OCI-LY7 (cell line): ENCODE data around the gene UBE2G1. TPM values are rescaled to one million over a fixed set of nuclear protein-coding genes. Genes with fewer than 3 reads are reported as not detected.
A peak's percentile ranks its signal among the peaks of the same experiment; 100 is the strongest.

Experiments
- BruUV-seq: library from RNA; stranded (reverse); fragments of 400-500 nt; replicated peaks from 2 replicates; lab custom pipeline; 2021; lab: Mats Ljungman, UMichigan
- CTCF ChIA-PET: fragments of 300-600 bp; sonication (Branson Sonifier 250); formaldehyde crosslinking; loops from one replicate; lab custom pipeline; 2022; ENCODE audit warnings: antibody characterized with exemption; ENCODE audit not compliant: unreplicated experiment; lab: Charles Lee
- POLR2A ChIA-PET: fragments of 300-600 bp; sonication (Branson Sonifier 250); formaldehyde crosslinking; loops from one replicate; lab custom pipeline; 2022; ENCODE audit warnings: antibody characterized with exemption; lab: Charles Lee
- DNase-seq: peaks from one replicate; pipeline ENCODE4 v3.0.0-alpha.2; 2015; ENCODE audit warnings: low spot score
- H2AFZ ChIP-seq: fragments of 200-600 bp; sonication (generic), shearing (Covaris generic); 2 replicates; pipeline ENCODE4 v1.6.1; 2014; ENCODE audit warnings: mild to moderate bottlenecking, antibody characterized with exemption, low read length, moderate library complexity
- H3K27ac ChIP-seq: fragments of 200-600 bp; sonication (generic); 2 replicates; pipeline ENCODE4 v1.5.1; 2014; ENCODE audit warnings: mixed run types, low read depth, mild to moderate bottlenecking, moderate library complexity, low read length, inconsistent platforms; ENCODE audit not compliant: poor library complexity, severe bottlenecking
- H3K36me3 ChIP-seq: fragments of 200-600 bp; sonication (generic); 2 replicates; pipeline ENCODE4 v1.6.1; 2014; ENCODE audit warnings: mild to moderate bottlenecking, antibody characterized with exemption, low read length, moderate library complexity, mixed read lengths; ENCODE audit not compliant: insufficient read depth
- H3K4me1 ChIP-seq: fragments of 200-600 bp; sonication (generic); 2 replicates; pipeline ENCODE4 v1.5.1; 2014; ENCODE audit warnings: mild to moderate bottlenecking, low read length; ENCODE audit not compliant: insufficient read depth, poor library complexity, severe bottlenecking
- H3K4me2 ChIP-seq: fragments of 200-600 bp; sonication (generic); 2 replicates; pipeline ENCODE4 v1.6.1; 2014; ENCODE audit warnings: mild to moderate bottlenecking, low read length
- H3K4me3 ChIP-seq: fragments of 200-600 bp; sonication (generic); 2 replicates; pipeline ENCODE4 v1.5.1; 2014; ENCODE audit warnings: mild to moderate bottlenecking, low read depth, low read length; ENCODE audit not compliant: poor library complexity, severe bottlenecking
- H3K79me2 ChIP-seq: fragments of 200-600 bp; sonication (generic); 2 replicates; pipeline ENCODE4 v1.6.1; 2016; ENCODE audit warnings: low read depth, mild to moderate bottlenecking, low read length, moderate library complexity, mixed read lengths; ENCODE audit not compliant: insufficient read depth
- H3K9me2 ChIP-seq: fragments of 200-600 bp; sonication (generic); 2 replicates; pipeline ENCODE4 v1.6.1; 2016; ENCODE audit warnings: mild to moderate bottlenecking, low read length, mixed read lengths; ENCODE audit not compliant: insufficient read depth
- H3K9me3 ChIP-seq: fragments of 200-600 bp; sonication (generic); 2 replicates; pipeline ENCODE4 v1.6.1; 2014; ENCODE audit warnings: mild to moderate bottlenecking, mixed run types, low read length, mixed read lengths
- H4K20me1 ChIP-seq: fragments of 200-600 bp; sonication (generic); 2 replicates; pipeline ENCODE4 v1.6.1; 2014; ENCODE audit warnings: mild to moderate bottlenecking, antibody characterized with exemption, low read length, moderate library complexity, mixed read lengths; ENCODE audit not compliant: insufficient read depth
- EZH2phosphoT487 ChIP-seq: fragments of 200-600 bp; sonication (generic); IDR thresholded peaks from 2 replicates; pipeline ENCODE4 v1.6.1; 2018; ENCODE audit warnings: low read depth, borderline replicate concordance, mild to moderate bottlenecking, mixed run types, antibody characterized with exemption, low read length, moderate library complexity, mixed read lengths
- intact Hi-C: fragments of 100-400 bp; cut with micrococcal nuclease; formaldehyde crosslinking; loops from one replicate; pipeline ENCODE4 v1.10.0; 2022; ENCODE audit not compliant: unreplicated experiment
- total RNA-seq, 2 experiments: library from RNA; depleted of rRNA in 1 of 2; stranded (reverse); fragments of >200 nt in 1 of 2; shearing (Covaris generic) in 1 of 2; gene quantifications; 2 replicates each; pipeline ENCODE4 v1.2.3, GENCODE V29; 2014 to 2022
- TF ChIP-seq, protein P1 (sequence below): fragments of 200-600 bp; sonication (generic); conservative IDR thresholded peaks from 2 replicates; pipeline ENCODE4 v1.5.1; 2014; ENCODE audit warnings: mild to moderate bottlenecking, antibody characterized with exemption, low read length, moderate library complexity, mixed read lengths

Gene UBE2G1
- total RNA-seq, 2 experiments from 2014 or later = 115 to 216 TPM

DNA sequence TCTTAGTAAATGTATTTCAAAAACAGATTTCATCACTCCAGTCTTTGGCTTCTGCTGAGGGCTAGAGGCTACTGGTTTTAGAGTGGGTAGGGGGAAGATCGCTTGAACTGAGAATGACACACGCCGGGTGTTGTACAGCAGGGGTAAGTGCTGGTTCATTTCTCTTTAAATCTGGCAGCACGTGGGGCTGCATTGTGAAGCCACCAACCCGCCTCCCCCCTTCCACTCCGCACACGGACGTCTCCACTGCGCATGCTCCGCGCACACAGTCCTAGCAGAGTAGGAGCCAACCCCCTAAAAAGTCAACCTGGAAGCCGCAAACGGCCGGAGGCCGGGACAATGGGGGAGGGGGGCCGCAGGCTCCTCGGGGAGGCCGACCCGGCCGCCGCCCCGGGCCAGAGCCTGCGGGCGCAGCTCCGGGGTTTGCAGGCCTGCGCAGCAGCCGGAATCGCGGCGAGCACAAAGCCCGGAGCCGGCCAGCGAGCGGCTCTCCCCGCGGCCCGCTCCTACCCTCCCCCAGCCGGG is 1.3 kb downstream of the UBE2G1 start:
- H3K9me2 ChIP-seq = no peaks in the 10 kb centered on the region
- H3K79me2 ChIP-seq = peaks cover 62% of the 10 kb centered on the region
- peaks cover 70% of the 10 kb centered on the region for H3K4me1 ChIP-seq
- H3K4me3 ChIP-seq = peak overlapping the region; percentile 98
- intact Hi-C loops = loop anchor here (5.0 to 10.0 kb wide), 4 partner anchors 68 to 830 kb away; partner anchors contain the start of genes ANKFY1, ATP2A3 and ZNF594
- H4K20me1 ChIP-seq = peaks cover 12% of the 10 kb centered on the region; the same call in 1 of the 2 replicates
- H3K4me2 ChIP-seq = peak overlapping the region; percentile 85
- POLR2A ChIA-PET = no interaction called here
- no peak for TF ChIP-seq EZH2phosphoT487
- TF ChIP-seq, protein P1, sequence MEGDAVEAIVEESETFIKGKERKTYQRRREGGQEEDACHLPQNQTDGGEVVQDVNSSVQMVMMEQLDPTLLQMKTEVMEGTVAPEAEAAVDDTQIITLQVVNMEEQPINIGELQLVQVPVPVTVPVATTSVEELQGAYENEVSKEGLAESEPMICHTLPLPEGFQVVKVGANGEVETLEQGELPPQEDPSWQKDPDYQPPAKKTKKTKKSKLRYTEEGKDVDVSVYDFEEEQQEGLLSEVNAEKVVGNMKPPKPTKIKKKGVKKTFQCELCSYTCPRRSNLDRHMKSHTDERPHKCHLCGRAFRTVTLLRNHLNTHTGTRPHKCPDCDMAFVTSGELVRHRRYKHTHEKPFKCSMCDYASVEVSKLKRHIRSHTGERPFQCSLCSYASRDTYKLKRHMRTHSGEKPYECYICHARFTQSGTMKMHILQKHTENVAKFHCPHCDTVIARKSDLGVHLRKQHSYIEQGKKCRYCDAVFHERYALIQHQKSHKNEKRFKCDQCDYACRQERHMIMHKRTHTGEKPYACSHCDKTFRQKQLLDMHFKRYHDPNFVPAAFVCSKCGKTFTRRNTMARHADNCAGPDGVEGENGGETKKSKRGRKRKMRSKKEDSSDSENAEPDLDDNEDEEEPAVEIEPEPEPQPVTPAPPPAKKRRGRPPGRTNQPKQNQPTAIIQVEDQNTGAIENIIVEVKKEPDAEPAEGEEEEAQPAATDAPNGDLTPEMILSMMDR = no peak
- DNase-seq = peak; percentile 97
- no peak overlapping the region for H2AFZ ChIP-seq
- no peaks in the 10 kb centered on the region for H3K9me3 ChIP-seq
- CTCF ChIA-PET = no interaction called here
- H3K27ac ChIP-seq = peak overlapping the region; percentile 89
- peaks cover 54% of the 10 kb centered on the region for H3K36me3 ChIP-seq
- no TSS peak for BruUV-seq

DNA sequence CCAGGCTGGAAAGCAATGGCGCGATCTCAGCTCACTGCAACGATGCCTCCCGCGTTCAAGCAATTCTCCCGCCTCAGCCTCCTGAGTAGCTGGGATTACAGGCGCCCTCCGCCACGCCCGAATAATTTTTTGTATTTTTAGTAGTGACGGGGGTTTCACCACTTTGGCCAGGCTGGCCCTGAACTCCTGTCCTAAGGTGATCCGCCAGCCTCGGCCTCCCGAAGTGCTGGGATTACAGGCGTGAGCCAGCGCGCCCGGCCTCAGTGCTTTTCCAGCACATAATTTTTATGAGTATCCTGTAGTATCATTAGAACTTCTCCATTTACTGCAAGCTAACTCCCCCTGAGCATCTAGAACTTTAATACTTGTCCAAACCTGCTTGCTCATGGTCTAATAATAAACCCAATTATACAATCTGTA is 1.8 kb downstream of the UBE2G1 start:
- Histone ChIP-seq H3K79me2 (peaks cover 67% of the 10 kb centered on the region), H4K20me1 (peaks cover 12% of the 10 kb centered on the region; the same call in 1 of the 2 replicates), H3K4me2 (peak overlapping the region; percentile 85), H3K4me3 (peak overlapping the region; percentile 98), H2AFZ (no peak overlapping the region), H3K36me3 (peaks cover 58% of the 10 kb centered on the region), H3K9me3 (no peaks in the 10 kb centered on the region), H3K9me2 (no peaks in the 10 kb centered on the region), H3K4me1 (peaks cover 70% of the 10 kb centered on the region), H3K27ac (peak overlapping the region; percentile 89)
- DNase-seq = no peak
- TSS peak; percentile 26 for BruUV-seq
- ChIA-PET POLR2A (no interaction called here), CTCF (no interaction called here)
- TF ChIP-seq EZH2phosphoT487 = no peak
- TF ChIP-seq, protein P1 = no peak
- intact Hi-C loops = loop anchor here (5.0 to 10.0 kb wide), 4 partner anchors 67 to 830 kb away; partner anchors contain the start of genes ANKFY1, ATP2A3 and ZNF594

DNA sequence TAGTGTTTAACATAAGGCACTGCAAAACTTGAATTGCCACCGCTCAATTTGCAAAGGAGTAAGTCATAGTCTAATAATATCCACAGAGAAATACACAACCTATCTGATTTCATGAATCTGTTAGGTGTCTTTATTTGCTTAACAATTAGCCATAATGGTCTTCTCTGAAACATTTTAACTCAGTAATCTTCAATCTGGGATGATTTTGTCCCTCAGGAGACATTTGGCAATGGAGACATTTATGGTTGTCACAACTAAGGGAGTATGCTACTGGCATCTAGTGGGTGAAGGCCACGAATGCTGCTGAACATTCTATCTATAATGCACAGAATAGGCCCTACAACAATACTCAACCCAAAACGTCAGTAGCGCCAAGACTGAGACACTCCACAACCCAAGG is 4.3 kb downstream of the UBE2G1 start:
- TF ChIP-seq, protein P1 = peak; percentile 67
- no peak for TF ChIP-seq EZH2phosphoT487
- peak overlapping the region; percentile 61 for H3K4me2 ChIP-seq
- no peaks in the 10 kb centered on the region for H3K9me2 ChIP-seq
- H3K4me3 ChIP-seq = peak overlapping the region; percentile 98
- BruUV-seq = no TSS peak
- CTCF ChIA-PET = no interaction called here
- peaks cover 64% of the 10 kb centered on the region for H3K4me1 ChIP-seq
- POLR2A ChIA-PET = no interaction called here
- no peaks in the 10 kb centered on the region; the same call in 1 of the 2 replicates for H3K9me3 ChIP-seq
- peak; percentile 61 for DNase-seq
- H3K79me2 ChIP-seq = peaks cover 92% of the 10 kb centered on the region
- intact Hi-C loops = loop anchor here (10.0 kb wide), 1 partner anchor 833 kb away; the partner anchor contains the start of gene ZNF594
- H3K27ac ChIP-seq = peak overlapping the region; percentile 56
- no peak overlapping the region for H2AFZ ChIP-seq
- H3K36me3 ChIP-seq = peaks cover 79% of the 10 kb centered on the region
- peaks cover 32% of the 10 kb centered on the region for H4K20me1 ChIP-seq
